Lower leg skin (tissue), 4 donors: Measurements from ENCODE around the gene MAGEA8. TPM values are rescaled to one million over a fixed set of nuclear protein-coding genes. Genes with fewer than 3 reads are reported as not detected.

Experiments used
- DNase-seq, 2 donors: peaks; one replicate each; pipeline ENCODE4 v3.0.0-alpha.2; 2019; ENCODE audit warnings: low spot score in 2 of 2
- H3K4me3 ChIP-seq: fragments of 200-600 bp; sonication (generic); 2 replicates; pipeline ENCODE4 v1.5.1; 2017; ENCODE audit warnings: mild to moderate bottlenecking, low read depth; ENCODE audit not compliant: poor library complexity, severe bottlenecking
- CTCF ChIP-seq, 3 donors: fragments of 450-650 bp; IDR thresholded peaks; one replicate each; pipeline ENCODE4 v1.5.1; 2016; ENCODE audit warnings: antibody characterized with exemption in 3 of 3, mild to moderate bottlenecking in 3 of 3, moderate library complexity in 2 of 3
- POLR2A ChIP-seq, 2 donors: fragments of 450-650 bp; IDR thresholded peaks; one replicate each; pipeline ENCODE4 v1.6.1; 2016 to 2017; ENCODE audit warnings: antibody characterized with exemption in 2 of 2, mild to moderate bottlenecking in 1 of 2, moderate library complexity in 1 of 2
- WGBS, 2 donors: methylation state at CpG; one replicate each; pipeline ENCODE4 v1.1.5; 2018; 5-methylcytosine and 5-hydroxymethylcytosine counted together
- intact Hi-C: fragments of 100-400 bp; cut with DNase I; formaldehyde crosslinking; loops from one replicate; pipeline ENCODE4 v1.15.0; 2023; ENCODE audit warnings: low total_unique reads
- total RNA-seq, 4 donors: library from RNA; depleted of rRNA; stranded (reverse); fragments of >200 nt; gene quantifications; one replicate each; pipeline ENCODE4 v1.1.0, GENCODE V29; 2016

Gene MAGEA8
- total RNA-seq, 4 donors from 2014 or later = not detected

- no peak overlapping the region for H3K4me3 ChIP-seq
- intact Hi-C loops = no loop called here
- WGBS, 2 donors = 79 to 96% methylated on average over 5 to 6 of the region's 6 CpGs
- no peak for TF ChIP-seq POLR2A (IDR thresholded peaks at IDR 0.05)
- DNase-seq = no peak
These were observed 22.4 kb upstream of the MAGEA8 start for GRCh38 chrX:149858592-149858991.

- intact Hi-C loops = no loop called here
- no peak for TF ChIP-seq POLR2A (IDR thresholded peaks at IDR 0.05)
- no peak for TF ChIP-seq CTCF (IDR thresholded peaks at IDR 0.05)
- DNase-seq = no peak
- H3K4me3 ChIP-seq = no peak overlapping the region
These were observed 20.5 kb upstream of the MAGEA8 start for GRCh38 chrX:149860445-149860844.

- no peak for TF ChIP-seq CTCF (IDR thresholded peaks at IDR 0.05)
- no peak for TF ChIP-seq POLR2A (IDR thresholded peaks at IDR 0.05)
- WGBS, 2 donors = 94 to 96% methylated on average over 2 of the region's 2 CpGs
- H3K4me3 ChIP-seq = no peak overlapping the region
These were observed 15.6 kb upstream of the MAGEA8 start for GRCh38 chrX:149865390-149865789.

GRCh38 chrX:149867488-149867887 is 13.5 kb upstream of the MAGEA8 start:
- TF ChIP-seq POLR2A (IDR thresholded peaks at IDR 0.05) = no peak
- no peak for TF ChIP-seq CTCF (IDR thresholded peaks at IDR 0.05)
- DNase-seq = no peak
- intact Hi-C loops = no loop called here
- H3K4me3 ChIP-seq = no peak overlapping the region
- 78 to 96% methylated on average over 3 of the region's 3 CpGs for whole genome bisulfite sequencing, 2 donors

More at GRCh38 chrX:149865390-149865789, 15.6 kb upstream of the MAGEA8 start:
- intact Hi-C loops = no loop called here
- no peak for DNase-seq

- intact Hi-C loops = no loop called here
These were observed 10.1 kb upstream of the MAGEA8 start for GRCh38 chrX:149870840-149871239.

GRCh38 chrX:149871433-149871832 is 9.6 kb upstream of the MAGEA8 start:
- H3K4me3 ChIP-seq = no peak overlapping the region
- WGBS, 2 donors = 87 to 89% methylated on average over 2 of the region's 2 CpGs
- intact Hi-C loops = no loop called here
- TF ChIP-seq CTCF (IDR thresholded peaks at IDR 0.05) (no peak), POLR2A (IDR thresholded peaks at IDR 0.05) (no peak)
- no peak for DNase-seq

More at GRCh38 chrX:149870840-149871239, 10.1 kb upstream of the MAGEA8 start:
- H3K4me3 ChIP-seq = no peak overlapping the region
- 53 to 97% methylated on average over 2 of the region's 2 CpGs for WGBS, 2 donors
- TF ChIP-seq POLR2A (IDR thresholded peaks at IDR 0.05) (no peak), CTCF (IDR thresholded peaks at IDR 0.05) (no peak)
- DNase-seq = no peak
